Prostate gland (tissue), 2 donors: ENCODE data around the gene CTBP2.

Source experiments
- POLR2A ChIP-seq: fragments of 450-650 bp; IDR thresholded peaks from one replicate; pipeline ENCODE4 v1.6.1; 2016; ENCODE audit warnings: antibody characterized with exemption, mild to moderate bottlenecking
- TF ChIP-seq, protein P1 (sequence below), 4 experiments: fragments of 200-600 bp in 2 of 4; fragments of 450-650 bp in 2 of 4; sonication (generic) in 2 of 4; IDR thresholded peaks; 1 replicate in 3 of 4; 2 replicates in 1 of 4; pipeline ENCODE4 v1.5.1; 2016 to 2019; ENCODE audit warnings: antibody characterized with exemption in 4 of 4, mild to moderate bottlenecking in 2 of 4, moderate library complexity in 2 of 4

DNA sequence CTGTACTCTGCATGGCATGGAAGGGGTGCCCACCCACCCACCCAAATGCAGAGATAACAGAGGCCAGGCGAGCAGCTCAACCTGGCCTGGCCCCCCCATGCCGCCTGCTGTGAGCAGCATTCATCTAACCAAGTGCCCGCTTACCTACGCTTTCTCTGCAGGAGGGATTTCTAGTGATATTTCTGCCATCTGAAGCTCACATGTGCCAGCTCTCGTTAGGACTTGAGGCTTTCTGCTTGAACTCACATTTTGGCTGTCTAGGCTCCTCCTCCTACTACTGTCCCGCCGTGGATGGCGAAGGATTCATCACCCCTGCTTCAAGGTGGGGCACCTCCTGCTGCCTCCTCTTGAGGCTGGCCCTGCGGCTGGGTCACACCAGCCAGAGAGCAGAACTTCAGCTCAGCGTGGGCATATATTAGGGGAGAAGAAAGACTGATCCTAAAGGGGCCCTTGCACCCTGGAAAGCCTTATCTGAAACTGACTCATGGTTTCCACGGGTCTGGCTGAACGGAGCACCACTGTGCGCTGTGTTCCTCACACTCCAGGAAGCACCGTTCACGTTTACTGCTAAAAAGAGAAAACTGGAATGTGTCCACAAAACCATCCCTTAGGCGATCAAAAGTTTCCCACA, 45.5 kb downstream of the CTBP2 start:
- TF ChIP-seq, protein P1, sequence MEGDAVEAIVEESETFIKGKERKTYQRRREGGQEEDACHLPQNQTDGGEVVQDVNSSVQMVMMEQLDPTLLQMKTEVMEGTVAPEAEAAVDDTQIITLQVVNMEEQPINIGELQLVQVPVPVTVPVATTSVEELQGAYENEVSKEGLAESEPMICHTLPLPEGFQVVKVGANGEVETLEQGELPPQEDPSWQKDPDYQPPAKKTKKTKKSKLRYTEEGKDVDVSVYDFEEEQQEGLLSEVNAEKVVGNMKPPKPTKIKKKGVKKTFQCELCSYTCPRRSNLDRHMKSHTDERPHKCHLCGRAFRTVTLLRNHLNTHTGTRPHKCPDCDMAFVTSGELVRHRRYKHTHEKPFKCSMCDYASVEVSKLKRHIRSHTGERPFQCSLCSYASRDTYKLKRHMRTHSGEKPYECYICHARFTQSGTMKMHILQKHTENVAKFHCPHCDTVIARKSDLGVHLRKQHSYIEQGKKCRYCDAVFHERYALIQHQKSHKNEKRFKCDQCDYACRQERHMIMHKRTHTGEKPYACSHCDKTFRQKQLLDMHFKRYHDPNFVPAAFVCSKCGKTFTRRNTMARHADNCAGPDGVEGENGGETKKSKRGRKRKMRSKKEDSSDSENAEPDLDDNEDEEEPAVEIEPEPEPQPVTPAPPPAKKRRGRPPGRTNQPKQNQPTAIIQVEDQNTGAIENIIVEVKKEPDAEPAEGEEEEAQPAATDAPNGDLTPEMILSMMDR (IDR thresholded peaks at IDR 0.05) = no peak
- no peak for TF ChIP-seq POLR2A
